GM19395 (cell line): ENCODE measurements around the gene GET3.
"Not testable (repeated sequence)": the region's sequence is repeated elsewhere in the genome, so short reads cannot be mapped to it uniquely, and the experiment has no call there.

Experiments used
- ATAC-seq: cut with Tn5 transposase; IDR thresholded peaks from one replicate; pipeline ENCODE4 v1.9.1; 2021; ENCODE audit warnings: mild to moderate bottlenecking, moderate library complexity; ENCODE audit not compliant: unreplicated experiment

Gene GET3

GRCh38 chr19:12715102-12715501 is 22.2 kb upstream of the GET3 start:
- ATAC-seq, result no peak

GRCh38 chr19:12715929-12716328 is 21.4 kb upstream of the GET3 start:
- no peak for ATAC-seq

DNA sequence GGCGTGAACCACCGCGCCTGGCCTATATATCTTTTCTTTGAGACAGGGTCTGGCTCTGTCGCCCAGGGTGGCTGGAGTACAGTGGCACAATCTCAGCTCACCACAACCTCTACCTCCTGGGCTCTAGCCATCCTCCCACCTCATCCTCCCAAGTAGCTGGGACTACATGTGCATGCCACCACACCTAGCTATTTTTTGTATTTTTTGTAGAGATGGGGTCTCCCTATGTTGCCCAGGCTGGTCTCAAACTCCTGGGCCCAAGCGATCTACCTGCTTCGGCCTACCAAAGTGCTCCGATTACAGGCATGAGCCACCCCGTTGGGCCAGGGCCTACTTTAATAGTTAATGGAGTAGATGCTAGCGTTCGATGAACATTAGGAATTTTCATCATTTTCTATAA is 17.0 kb upstream of the GET3 start:
- ATAC-seq, result no peak

GRCh38 chr19:12720851-12721655 is 16.2 kb upstream of the GET3 start:
- ATAC-seq, result no peak

DNA sequence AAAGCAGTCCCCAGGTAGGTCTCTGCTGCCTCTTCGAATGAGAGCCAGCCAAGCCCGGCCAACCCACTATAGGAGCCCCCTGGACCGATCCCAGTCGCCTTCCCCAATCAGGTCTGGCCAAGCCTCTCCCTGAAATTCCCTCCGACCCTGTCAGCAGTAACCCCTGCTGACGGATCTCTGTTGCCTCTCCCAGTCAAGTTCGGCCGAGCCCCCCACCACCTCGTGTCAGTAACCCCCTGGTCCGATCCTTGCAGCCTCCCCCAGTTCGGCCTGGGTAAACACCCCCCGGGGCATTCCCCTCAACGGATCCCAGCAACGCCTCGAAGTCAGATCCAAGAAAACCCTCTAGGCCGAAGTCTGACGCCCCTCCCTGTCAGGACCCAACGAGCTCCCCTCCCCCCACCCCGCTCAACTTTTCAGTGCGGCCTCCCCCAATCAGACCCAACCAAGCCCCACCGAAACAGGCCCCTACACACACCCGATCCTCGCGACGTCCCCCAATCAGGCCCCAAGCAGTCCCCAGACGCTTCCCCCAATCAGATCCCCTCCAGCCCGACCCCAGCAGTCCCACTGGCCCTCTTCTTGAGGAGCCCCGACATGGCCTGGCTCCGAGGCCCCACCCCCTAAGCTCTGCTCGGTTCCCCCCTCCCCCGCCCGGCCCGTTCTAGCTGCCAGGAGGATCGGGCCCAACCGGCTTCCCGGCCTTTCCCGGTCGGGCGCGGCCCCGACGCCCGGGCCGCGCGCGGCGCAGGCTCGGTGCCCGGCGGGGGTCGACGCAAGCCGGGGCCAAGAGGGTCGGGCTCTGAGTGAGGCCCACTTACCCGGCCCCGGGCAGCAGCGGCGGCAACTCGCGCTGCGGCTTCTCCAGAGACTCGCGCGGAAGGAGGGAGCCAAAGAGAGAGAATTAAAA is 15.4 kb upstream of the GET3 start:
- peak; percentile 16 for ATAC-seq

DNA sequence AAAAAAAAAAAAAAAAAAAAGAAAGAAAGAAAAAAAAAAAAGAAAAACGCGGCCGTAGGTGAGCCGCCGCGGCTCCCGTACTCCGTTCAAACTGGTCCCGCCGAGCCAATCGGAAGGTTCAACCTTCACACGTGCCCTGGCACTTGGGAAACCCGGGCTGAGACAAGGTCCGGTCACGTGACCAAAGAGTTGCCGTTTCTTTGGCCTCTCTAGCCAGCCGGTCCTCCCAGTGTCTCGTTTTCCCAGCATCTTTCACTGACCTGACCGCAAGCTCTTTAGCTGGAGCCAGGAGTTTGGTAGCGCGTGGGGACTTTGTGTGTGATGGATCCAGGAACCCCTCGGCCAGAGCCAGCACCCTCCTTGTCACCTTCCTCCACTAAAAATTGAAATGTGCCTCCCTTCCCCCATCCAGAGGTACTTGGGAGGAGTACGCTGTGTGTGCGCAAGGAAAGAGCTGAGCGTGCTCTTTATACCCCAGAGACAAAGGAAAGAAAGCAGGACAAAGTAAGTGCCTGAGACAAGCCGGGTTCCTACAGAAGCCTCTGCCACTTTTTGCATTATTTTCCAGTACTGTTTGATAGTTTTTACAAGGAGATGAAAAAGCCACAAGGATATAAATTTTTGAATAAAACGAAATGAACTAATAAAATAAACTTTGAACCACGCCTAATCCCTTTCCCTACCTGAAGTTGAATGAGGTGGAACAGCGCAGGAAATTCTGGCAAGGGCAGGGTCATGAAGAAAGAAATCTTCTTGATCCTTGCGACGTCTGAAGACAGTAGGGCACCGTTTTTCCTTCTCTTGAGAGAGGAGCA is 14.5 kb upstream of the GET3 start:
- ATAC-seq, result peak; percentile 80

- ATAC-seq, result no peak
Measured at GRCh38 chr19:12723381-12723640, 14.0 kb upstream of the GET3 start.

DNA sequence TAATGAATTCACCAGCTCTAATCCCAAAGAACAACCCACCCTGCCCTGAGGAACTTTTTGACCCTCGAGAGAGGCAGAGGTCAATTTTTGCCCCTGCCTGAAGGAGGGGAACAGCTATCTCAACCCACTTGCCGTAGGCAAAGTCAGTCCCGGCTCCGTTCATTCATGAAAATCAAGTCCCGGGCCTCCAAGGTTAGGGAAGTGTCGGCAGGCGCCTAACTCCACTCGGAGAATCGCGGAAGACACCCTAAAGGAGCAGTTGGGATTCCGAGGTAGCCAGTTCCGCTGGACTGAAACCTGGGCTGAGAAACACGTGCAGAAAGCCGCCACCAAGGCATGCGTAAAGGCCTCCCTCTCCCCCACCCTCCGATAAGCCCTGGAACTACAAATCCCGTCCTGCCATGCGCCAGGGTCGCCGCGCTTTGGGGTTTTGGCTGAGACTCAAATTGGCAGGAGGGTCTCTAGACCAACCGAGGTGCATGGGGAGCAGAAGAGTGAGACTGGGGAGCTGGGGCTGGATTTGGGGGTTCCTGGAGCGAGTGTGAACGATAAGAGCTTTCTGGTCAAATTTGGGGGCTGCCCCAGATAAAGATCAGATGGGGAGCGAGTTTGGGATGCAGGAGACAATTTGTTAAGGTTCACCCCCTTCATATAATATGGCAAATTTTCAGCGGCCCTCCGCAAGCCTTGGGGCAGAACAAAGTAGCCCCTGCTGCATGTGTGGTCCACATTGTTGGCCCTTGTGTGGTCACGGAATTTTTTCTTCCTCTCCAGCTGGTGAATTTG is 13.5 kb upstream of the GET3 start, which contains the start of gene TNPO2:
Gene TNPO2, minus strand, starts transcription at position 292 of the 786 bp plus-strand sequence. CDS start 2,955 bp downstream, outside the sequence.
- ATAC-seq, result no peak

DNA sequence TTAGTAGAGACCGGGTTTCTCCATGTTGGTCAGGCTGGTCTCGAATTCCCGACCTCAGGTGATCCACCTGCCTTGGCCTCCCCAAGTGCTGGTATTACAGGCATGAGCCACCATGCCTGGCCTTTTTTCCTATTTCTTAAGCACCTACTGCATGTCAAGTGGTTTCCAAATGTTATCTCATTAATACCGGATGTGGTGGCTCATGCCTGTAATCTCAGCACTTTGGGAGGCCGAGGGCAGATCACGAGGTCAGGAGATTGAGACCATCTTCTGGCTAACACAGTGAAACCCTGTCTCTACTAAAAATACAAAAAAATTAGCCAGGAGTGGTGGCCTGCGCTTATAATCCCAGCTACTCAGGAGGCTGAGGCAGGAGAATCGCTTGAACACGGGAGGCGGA is 11.7 kb upstream of the GET3 start:
- not testable (repeated sequence) for ATAC-seq

DNA sequence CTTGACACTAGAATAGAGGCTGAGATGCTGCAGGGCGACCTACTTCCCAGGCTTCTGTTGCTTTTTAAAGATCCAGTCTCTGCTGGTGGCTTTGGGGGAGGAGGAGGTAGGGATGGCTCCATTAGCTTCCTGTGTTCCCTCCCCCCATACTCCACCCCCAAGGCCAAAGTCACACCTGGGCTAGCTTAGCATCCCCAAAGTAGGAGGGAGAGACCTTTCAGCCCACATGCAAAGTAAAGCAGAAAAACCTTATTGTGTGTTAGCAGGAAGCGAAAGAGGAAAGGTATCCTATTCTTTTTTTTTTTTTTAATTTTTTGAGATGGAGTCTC is 10.3 kb upstream of the GET3 start:
- no peak for ATAC-seq

DNA sequence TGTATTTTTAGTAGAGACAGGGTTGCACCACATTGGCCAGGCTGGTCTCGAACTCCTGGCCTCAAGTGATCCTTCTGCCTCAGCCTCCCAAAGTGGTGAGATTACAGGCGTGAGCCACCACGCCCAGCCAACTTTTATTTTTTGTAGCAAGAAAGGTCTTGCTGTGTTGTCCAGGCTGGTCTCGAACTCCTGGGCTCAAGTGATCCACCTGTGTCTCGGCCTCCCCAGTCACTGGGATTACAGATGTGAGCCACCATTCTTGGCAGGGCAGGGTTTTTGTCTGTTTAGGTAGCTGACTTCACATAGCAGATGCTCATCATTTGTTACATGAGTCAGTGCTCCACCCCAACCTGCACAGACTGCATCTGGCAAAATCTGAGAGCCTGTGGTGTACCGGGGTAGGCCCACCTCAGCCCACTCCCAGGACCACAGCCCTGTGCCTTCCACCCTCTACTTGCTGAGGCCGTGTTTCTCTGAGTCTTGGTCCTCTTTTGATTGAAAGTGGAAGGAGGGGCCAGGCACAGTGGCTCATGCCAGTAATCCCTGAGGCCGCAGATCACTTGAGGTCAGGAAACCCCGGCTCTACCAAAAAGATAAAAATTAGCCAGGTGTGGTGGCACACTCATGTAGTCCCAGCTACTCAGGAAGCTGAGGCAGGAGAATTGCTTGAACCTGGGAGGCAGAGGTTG is 9.4 kb upstream of the GET3 start:
- ATAC-seq, result no peak

DNA sequence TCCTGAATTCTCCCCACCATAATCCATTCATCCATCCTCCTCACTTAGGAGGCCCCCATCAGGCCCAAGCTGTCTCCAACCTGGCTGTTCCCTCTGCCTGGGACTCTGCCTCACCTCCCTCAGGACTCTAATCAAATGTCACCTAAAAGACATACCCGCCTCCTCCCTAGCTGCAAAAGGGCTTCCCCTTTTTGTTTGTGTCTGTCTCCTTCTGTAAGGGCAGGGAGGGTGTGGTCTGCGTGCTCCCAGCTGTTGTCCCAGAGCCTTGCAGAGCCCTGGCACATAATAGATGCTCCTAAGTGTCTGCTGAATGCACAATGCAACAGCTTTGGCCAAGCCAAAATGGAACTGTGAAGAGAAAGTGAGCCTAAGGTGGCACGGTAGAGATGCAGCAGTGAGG is 7.2 kb upstream of the GET3 start:
- no peak for ATAC-seq

- no peak for ATAC-seq
Measured at GRCh38 chr19:12731337-12731736, 6.0 kb upstream of the GET3 start.

DNA sequence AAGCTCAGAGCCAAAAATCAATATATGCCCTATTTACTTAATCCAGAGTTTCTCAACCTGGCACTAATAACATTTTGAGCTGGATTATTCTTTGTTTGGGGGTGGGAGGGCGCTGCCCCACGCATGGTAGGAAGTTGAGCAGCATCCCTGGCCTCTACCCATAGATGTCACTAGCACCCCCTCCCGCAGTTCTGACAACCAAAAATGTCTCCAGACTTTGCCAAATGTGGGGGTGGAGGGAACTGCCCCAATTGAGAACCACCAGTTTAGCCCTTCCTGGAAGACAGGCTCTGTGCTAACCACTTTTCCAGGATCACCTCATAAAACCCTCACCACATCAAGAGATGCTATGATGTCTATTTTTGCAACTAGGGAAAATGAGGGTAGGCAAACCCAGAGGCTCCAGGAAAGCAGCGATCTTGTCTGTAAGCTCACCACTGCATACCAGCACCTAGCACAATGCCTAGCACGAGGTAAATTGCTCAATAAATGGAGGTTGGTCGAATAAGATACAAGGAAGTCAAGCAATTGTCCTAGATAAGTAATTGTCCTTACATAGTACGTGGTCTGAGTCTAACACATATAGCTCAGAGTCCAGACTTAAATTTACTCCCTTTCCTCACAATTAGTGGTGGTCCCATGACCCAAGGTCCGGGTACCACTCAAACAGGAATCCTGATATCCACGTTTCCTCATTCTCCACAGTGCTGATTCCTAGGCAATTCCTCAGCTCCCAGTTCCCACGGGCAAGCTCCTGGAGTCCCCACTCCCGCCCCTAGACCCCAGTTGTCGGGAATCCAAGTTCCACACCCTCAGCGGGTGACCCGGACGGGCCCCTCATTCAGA is 3.7 kb upstream of the GET3 start:
- ATAC-seq, result no peak

GRCh38 chr19:12737835-12738351 is 596 bp downstream of the GET3 start:
- ATAC-seq, result no peak

DNA sequence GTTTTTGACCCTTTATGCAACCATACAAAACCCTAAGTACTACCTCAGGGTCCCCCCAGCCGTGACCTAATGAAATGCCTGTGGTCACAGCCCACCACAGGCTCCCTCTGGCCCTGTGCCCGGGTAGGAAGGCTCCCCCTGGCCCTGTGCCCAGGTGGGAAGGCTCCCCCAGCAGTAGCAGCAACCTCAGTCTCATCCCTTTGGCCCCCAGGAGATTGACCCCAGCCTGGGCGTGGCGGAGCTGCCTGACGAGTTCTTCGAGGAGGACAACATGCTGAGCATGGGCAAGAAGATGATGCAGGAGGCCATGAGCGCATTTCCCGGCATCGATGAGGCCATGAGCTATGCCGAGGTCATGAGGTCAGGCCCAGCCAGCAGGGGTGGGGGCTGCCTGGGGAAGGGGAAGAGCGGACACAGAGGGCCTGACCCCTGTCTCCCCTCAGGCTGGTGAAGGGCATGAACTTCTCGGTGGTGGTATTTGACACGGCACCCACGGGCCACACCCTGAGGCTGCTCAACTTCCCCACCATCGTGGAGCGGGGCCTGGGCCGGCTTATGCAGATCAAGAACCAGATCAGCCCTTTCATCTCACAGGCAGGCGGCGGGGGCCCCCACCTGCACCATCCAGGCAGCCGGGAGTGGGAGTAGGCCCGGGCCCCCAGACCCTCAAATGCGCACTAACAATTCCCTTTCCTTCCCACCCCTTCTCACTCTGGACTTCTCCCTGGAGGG is 8.0 kb downstream of the GET3 start:
- ATAC-seq, result no peak

DNA sequence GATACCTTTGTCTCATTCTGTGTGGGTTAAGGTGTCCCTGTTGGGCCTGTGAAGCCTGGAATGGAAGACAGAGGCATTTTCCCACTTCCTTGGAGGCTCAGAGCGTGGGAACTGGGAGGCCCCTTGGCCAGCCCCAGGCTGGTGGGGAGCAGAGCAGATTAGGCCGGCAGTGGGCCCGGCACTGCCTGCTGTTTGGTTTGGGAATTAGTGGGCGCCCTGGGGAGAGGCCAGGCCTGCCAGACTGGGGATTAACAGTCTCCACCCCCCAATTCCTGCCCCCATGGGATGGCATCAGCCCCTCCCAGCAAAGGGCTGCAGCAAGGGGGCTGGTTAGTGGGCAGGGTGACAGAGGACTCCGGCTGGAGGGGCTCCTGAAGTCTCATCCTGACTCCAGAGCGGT is 11.2 kb downstream of the GET3 start:
- no peak for ATAC-seq

- no peak for ATAC-seq
Measured at GRCh38 chr19:12749938-12750521, 12.7 kb downstream of the GET3 start.
